PC-9 (cell line): ENCODE results near the gene TNP1. TPM values are rescaled to one million over a fixed set of nuclear protein-coding genes. Genes with fewer than 3 reads are reported as not detected.

Source experiments
- BruUV-seq: library from RNA; stranded (reverse); fragments of 400-500 nt; replicated peaks from 2 replicates; lab custom pipeline; 2021; lab: Mats Ljungman, UMichigan
- CTCF ChIA-PET: fragments of 300-600 bp; sonication (Branson Sonifier 250); formaldehyde crosslinking; loops from one replicate; lab custom pipeline; 2022; ENCODE audit warnings: antibody characterized with exemption; lab: Charles Lee
- POLR2A ChIA-PET: fragments of 300-600 bp; sonication (Branson Sonifier 250); formaldehyde crosslinking; loops from one replicate; lab custom pipeline; 2022; ENCODE audit warnings: antibody characterized with exemption; ENCODE audit not compliant: unreplicated experiment; lab: Charles Lee
- DNase-seq, 2 experiments: peaks; one replicate each; pipeline versions ENCODE4 v3.0.0 to v3.0.0-alpha.2; 2015 to 2022; ENCODE audit warnings: mixed read lengths in 1 of 2
- H2AFZ ChIP-seq: fragments of 200-600 bp; sonication (generic); 2 replicates; pipeline ENCODE4 v1.8.1; 2017; ENCODE audit warnings: antibody characterized with exemption
- H3F3A ChIP-seq: fragments of 200-600 bp; sonication (generic); 2 replicates; pipeline ENCODE4 v1.8.1; 2017; ENCODE audit warnings: antibody characterized with exemption, mild to moderate bottlenecking, low read depth; ENCODE audit not compliant: insufficient read depth
- H3K27ac ChIP-seq: fragments of 200-600 bp; sonication (generic); 2 replicates; pipeline ENCODE4 v1.6.1; 2016; ENCODE audit warnings: mixed run types
- H3K27me3 ChIP-seq: fragments of 200-600 bp; sonication (generic); 2 replicates; pipeline ENCODE4 v1.6.1; 2016; ENCODE audit warnings: low read depth, mixed run types; ENCODE audit not compliant: insufficient read depth
- H3K36me3 ChIP-seq: fragments of 200-600 bp; sonication (generic); 2 replicates; pipeline ENCODE4 v1.6.1; 2016; ENCODE audit warnings: low read depth, mixed run types
- H3K4me1 ChIP-seq: fragments of 200-600 bp; sonication (generic); replicated peaks from 2 replicates; pipeline ENCODE4 v1.6.1; 2016; ENCODE audit warnings: mixed run types; ENCODE audit not compliant: insufficient read depth
- H3K4me2 ChIP-seq: fragments of 200-600 bp; sonication (generic); 2 replicates; pipeline ENCODE4 v1.6.1; 2017; ENCODE audit warnings: mixed run types
- H3K4me3 ChIP-seq: fragments of 200-600 bp; sonication (generic); 2 replicates; pipeline ENCODE4 v1.6.1; 2016; ENCODE audit warnings: mixed run types
- H3K79me2 ChIP-seq: fragments of 200-600 bp; sonication (generic); 2 replicates; pipeline ENCODE4 v1.6.1; 2017; ENCODE audit warnings: low read depth, mixed run types
- H3K9me2 ChIP-seq: fragments of 200-600 bp; sonication (generic); 2 replicates; pipeline ENCODE4 v1.8.1; 2017; ENCODE audit warnings: mild to moderate bottlenecking; ENCODE audit not compliant: insufficient read depth
- H3K9me3 ChIP-seq: fragments of 200-600 bp; sonication (generic); 2 replicates; pipeline ENCODE4 v1.8.1; 2016; ENCODE audit warnings: low read depth; ENCODE audit not compliant: insufficient read depth
- H4K20me1 ChIP-seq: fragments of 200-600 bp; sonication (generic); 2 replicates; pipeline ENCODE4 v1.8.1; 2017; ENCODE audit not compliant: insufficient read depth
- EZH2 ChIP-seq: fragments of 200-600 bp; sonication (generic); IDR thresholded peaks from 2 replicates; pipeline ENCODE4 v1.8.0; 2017; ENCODE audit warnings: antibody characterized with exemption, low read depth
- intact Hi-C: fragments of 100-400 bp; cut with micrococcal nuclease; formaldehyde crosslinking; loops from one replicate; pipeline ENCODE4 v1.10.0; 2022; ENCODE audit not compliant: unreplicated experiment
- total RNA-seq: library from RNA; stranded (reverse); gene quantifications from 2 replicates; pipeline ENCODE4 v1.2.3, GENCODE V29; 2021
- TF ChIP-seq, protein P1 (sequence below): fragments of 200-600 bp; sonication (generic); conservative IDR thresholded peaks from 2 replicates; pipeline ENCODE4 v1.6.1; 2017; ENCODE audit warnings: mixed run types, antibody characterized with exemption, mild to moderate bottlenecking, moderate library complexity

Gene TNP1
- total RNA-seq, 1 experiment from 2014 or later: not detected

DNA sequence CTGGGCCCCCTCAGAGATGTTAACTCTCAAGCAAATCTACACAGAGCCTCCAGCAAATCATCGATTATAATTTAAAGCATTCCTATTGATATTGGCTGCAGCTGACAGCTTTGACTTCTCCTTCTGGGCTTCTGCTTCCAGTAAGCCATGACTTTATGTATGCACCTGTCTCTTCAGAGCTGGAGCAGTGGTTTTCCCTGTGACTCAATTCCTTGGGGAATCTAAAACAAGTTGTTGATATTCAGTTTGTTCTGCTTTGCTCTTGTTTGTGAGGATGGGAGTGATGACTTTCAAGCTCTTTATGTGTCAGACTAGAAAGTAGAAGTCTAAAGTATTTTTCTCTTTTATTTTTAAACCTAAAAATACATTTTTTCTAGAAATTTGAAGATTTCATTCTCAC, 45.1 kb upstream of the TNP1 start:
- Histone ChIP-seq H3K27ac (no peak overlapping the region), H3K79me2 (no peaks in the 10 kb centered on the region), H3F3A (no peaks in the 10 kb centered on the region), H3K4me1 (no peaks in the 10 kb centered on the region), H4K20me1 (no peaks in the 10 kb centered on the region), H3K36me3 (no peaks in the 10 kb centered on the region), H3K4me2 (no peak overlapping the region), H2AFZ (no peak overlapping the region), H3K9me3 (0 out of 2 replicates have a peak, but pooled peaks cover 9% of the 10 kb centered on the region), H3K4me3 (no peak overlapping the region), H3K9me2 (no peaks in the 10 kb centered on the region), H3K27me3 (no peaks in the 10 kb centered on the region)
- TF ChIP-seq, protein P1, sequence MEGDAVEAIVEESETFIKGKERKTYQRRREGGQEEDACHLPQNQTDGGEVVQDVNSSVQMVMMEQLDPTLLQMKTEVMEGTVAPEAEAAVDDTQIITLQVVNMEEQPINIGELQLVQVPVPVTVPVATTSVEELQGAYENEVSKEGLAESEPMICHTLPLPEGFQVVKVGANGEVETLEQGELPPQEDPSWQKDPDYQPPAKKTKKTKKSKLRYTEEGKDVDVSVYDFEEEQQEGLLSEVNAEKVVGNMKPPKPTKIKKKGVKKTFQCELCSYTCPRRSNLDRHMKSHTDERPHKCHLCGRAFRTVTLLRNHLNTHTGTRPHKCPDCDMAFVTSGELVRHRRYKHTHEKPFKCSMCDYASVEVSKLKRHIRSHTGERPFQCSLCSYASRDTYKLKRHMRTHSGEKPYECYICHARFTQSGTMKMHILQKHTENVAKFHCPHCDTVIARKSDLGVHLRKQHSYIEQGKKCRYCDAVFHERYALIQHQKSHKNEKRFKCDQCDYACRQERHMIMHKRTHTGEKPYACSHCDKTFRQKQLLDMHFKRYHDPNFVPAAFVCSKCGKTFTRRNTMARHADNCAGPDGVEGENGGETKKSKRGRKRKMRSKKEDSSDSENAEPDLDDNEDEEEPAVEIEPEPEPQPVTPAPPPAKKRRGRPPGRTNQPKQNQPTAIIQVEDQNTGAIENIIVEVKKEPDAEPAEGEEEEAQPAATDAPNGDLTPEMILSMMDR: no peak
- TF ChIP-seq EZH2: no peak
- DNase-seq: no peak
- POLR2A ChIA-PET: no interaction called here
- CTCF ChIA-PET: no interaction called here
- no TSS peak for BruUV-seq
- intact Hi-C loops: no loop called here

DNA sequence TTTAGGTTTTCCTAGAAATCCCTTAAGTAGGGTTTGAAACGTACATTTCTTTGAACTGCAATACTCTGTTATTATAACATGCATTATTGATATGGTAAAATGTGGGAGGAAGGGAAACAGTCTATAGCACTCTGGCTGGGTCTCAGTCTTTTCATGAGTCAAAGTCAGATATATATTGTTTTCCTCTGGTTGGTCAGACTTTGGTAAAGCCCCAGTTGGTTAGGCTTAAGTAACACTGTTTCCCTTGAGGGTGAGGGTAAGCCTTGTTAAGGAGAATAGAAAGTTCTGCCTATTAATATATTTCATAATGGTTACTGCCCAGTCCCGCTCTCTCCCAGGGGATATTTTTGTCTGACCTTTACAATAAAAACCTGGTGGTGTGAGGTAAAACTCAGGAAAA, 44.7 kb upstream of the TNP1 start:
- Histone ChIP-seq H3K36me3 (no peaks in the 10 kb centered on the region), H3K79me2 (no peaks in the 10 kb centered on the region), H3K4me2 (no peak overlapping the region), H3K9me2 (no peaks in the 10 kb centered on the region), H3K27ac (no peak overlapping the region), H4K20me1 (no peaks in the 10 kb centered on the region), H2AFZ (no peak overlapping the region), H3K27me3 (no peaks in the 10 kb centered on the region), H3K9me3 (0 out of 2 replicates have a peak, but pooled peaks cover 9% of the 10 kb centered on the region), H3F3A (no peaks in the 10 kb centered on the region), H3K4me3 (no peak overlapping the region), H3K4me1 (no peaks in the 10 kb centered on the region)
- no peak for DNase-seq
- BruUV-seq: no TSS peak
- TF ChIP-seq, protein P1: no peak
- TF ChIP-seq EZH2: no peak
- POLR2A ChIA-PET: no interaction called here
- intact Hi-C loops: no loop called here
- CTCF ChIA-PET: no interaction called here

DNA sequence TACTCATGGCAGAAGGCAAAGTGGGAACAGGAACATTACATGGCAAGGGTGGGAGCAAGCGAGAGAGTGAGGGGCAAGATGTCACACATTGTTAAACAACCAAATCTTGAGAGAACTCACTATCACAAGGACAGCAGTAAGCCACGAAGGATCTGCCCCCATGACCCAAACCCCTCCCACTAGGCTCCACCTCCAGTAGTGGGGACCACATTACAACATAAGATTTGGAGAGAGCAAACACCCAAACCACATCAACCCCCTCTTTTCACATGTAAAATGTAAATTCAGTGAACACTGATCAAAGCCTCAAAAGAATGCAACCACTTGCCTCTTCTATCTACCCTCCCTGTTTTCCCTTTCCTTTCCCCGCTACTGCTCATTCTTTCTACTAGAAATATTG, 43.6 kb upstream of the TNP1 start:
- ChIA-PET POLR2A (no interaction called here), CTCF (no interaction called here)
- Histone ChIP-seq H3K79me2 (no peaks in the 10 kb centered on the region), H3K27me3 (no peaks in the 10 kb centered on the region), H2AFZ (no peak overlapping the region), H3K9me3 (0 out of 2 replicates have a peak, but pooled peaks cover 9% of the 10 kb centered on the region), H3K9me2 (no peaks in the 10 kb centered on the region), H4K20me1 (no peaks in the 10 kb centered on the region), H3K4me1 (no peaks in the 10 kb centered on the region), H3F3A (no peaks in the 10 kb centered on the region), H3K4me2 (no peak overlapping the region), H3K36me3 (no peaks in the 10 kb centered on the region), H3K27ac (no peak overlapping the region), H3K4me3 (no peak overlapping the region)
- TF ChIP-seq, protein P1: no peak
- no peak for TF ChIP-seq EZH2
- BruUV-seq: no TSS peak
- no peak for DNase-seq
- intact Hi-C loops: no loop called here
